Measurements from ENCODE around the gene VKORC1.

Gene VKORC1

GRCh38 chr16:31050280-31051030 is 44.1 kb downstream of the VKORC1 start:
- FAIRE-seq: no peak
- TF ChIP-seq POLR2AphosphoS5 (IDR thresholded peaks at IDR 0.05; ENCODE audit: low read depth, low read length) (no peak), PAX5 (IDR thresholded peaks at IDR 0.05; ENCODE audit: insufficient read depth, low read length, severe bottlenecking) (no peak), TAF1 (IDR thresholded peaks at IDR 0.05; ENCODE audit: low read depth, low read length) (no peak), POU2F2 (IDR thresholded peaks at IDR 0.05; ENCODE audit: low read depth, low read length) (no peak), SPI1 (IDR thresholded peaks at IDR 0.05; ENCODE audit: low read depth, low read length) (no peak), POLR2A (IDR thresholded peaks at IDR 0.05; ENCODE audit: low read depth, low read length) (no peak)
- no peak for DNase-seq (ENCODE audit: insufficient read length, low spot score)

- FAIRE-seq: no peak
These were observed 50.6 kb downstream of the VKORC1 start for GRCh38 chr16:31043898-31044481.

GRCh38 chr16:31043352-31043751 is 51.2 kb downstream of the VKORC1 start:
- no peak for TF ChIP-seq POLR2AphosphoS5 (IDR thresholded peaks at IDR 0.05; ENCODE audit: low read depth, low read length)
- TF ChIP-seq TAF1 (IDR thresholded peaks at IDR 0.05; ENCODE audit: low read depth, low read length): no peak
- TF ChIP-seq PAX5 (IDR thresholded peaks at IDR 0.05; ENCODE audit: insufficient read depth, low read length, severe bottlenecking): no peak
- no peak for TF ChIP-seq POLR2A (IDR thresholded peaks at IDR 0.05; ENCODE audit: low read depth, low read length)
- no peak for TF ChIP-seq POU2F2 (IDR thresholded peaks at IDR 0.05; ENCODE audit: low read depth, low read length)
- no peak for TF ChIP-seq SPI1 (IDR thresholded peaks at IDR 0.05; ENCODE audit: low read depth, low read length)
- no peak for FAIRE-seq
- DNase-seq (ENCODE audit: insufficient read length, low spot score): no peak

More at GRCh38 chr16:31043898-31044481, 50.6 kb downstream of the VKORC1 start:
- DNase-seq (ENCODE audit: insufficient read length, low spot score): no peak
- TF ChIP-seq PAX5 (IDR thresholded peaks at IDR 0.05; ENCODE audit: insufficient read depth, low read length, severe bottlenecking) (no peak), SPI1 (IDR thresholded peaks at IDR 0.05; ENCODE audit: low read depth, low read length) (no peak), POU2F2 (IDR thresholded peaks at IDR 0.05; ENCODE audit: low read depth, low read length) (no peak), POLR2A (IDR thresholded peaks at IDR 0.05; ENCODE audit: low read depth, low read length) (no peak), TAF1 (IDR thresholded peaks at IDR 0.05; ENCODE audit: low read depth, low read length) (no peak), POLR2AphosphoS5 (IDR thresholded peaks at IDR 0.05; ENCODE audit: low read depth, low read length) (no peak)

GRCh38 chr16:31042866-31043265 is 51.7 kb downstream of the VKORC1 start:
- no peak for FAIRE-seq
- no peak for DNase-seq (ENCODE audit: insufficient read length, low spot score)
- TF ChIP-seq TAF1 (IDR thresholded peaks at IDR 0.05; ENCODE audit: low read depth, low read length) (no peak), POLR2A (IDR thresholded peaks at IDR 0.05; ENCODE audit: low read depth, low read length) (no peak), POU2F2 (IDR thresholded peaks at IDR 0.05; ENCODE audit: low read depth, low read length) (no peak), PAX5 (IDR thresholded peaks at IDR 0.05; ENCODE audit: insufficient read depth, low read length, severe bottlenecking) (no peak), POLR2AphosphoS5 (IDR thresholded peaks at IDR 0.05; ENCODE audit: low read depth, low read length) (no peak), SPI1 (IDR thresholded peaks at IDR 0.05; ENCODE audit: low read depth, low read length) (no peak)
